ENCODE data around the gene LSAMP. TPM values are rescaled to one million over a fixed set of nuclear protein-coding genes. Genes with fewer than 3 reads are reported as not detected.
"Not testable (repeated sequence)": the region's sequence is repeated elsewhere in the genome, so short reads cannot be mapped to it uniquely, and the experiment has no call there.

Gene LSAMP
- total RNA-seq, 1 donor, result 1.3 TPM

GRCh38 chr3:115853104-115853503 is 592.2 kb downstream of the LSAMP start:
- no peak overlapping the region for H3K4me3 ChIP-seq (ENCODE audit: low read depth, low read length)
- DNase-seq (ENCODE audit: low read depth), result no peak
- no peak for TF ChIP-seq CTCF (IDR thresholded peaks at IDR 0.05; ENCODE audit: insufficient read depth, low read depth, low read length)

- no peak for TF ChIP-seq CTCF (IDR thresholded peaks at IDR 0.05; ENCODE audit: insufficient read depth, low read depth, low read length)
- no peak for DNase-seq (ENCODE audit: low read depth)
- no peak overlapping the region for H3K4me3 ChIP-seq (ENCODE audit: low read depth, low read length)
Measured at GRCh38 chr3:115852278-115852677, 593.0 kb downstream of the LSAMP start.

- H3K4me3 ChIP-seq (ENCODE audit: low read depth, low read length), result no peak overlapping the region
- DNase-seq (ENCODE audit: low read depth), result no peak
- no peak for TF ChIP-seq CTCF (IDR thresholded peaks at IDR 0.05; ENCODE audit: insufficient read depth, low read depth, low read length)
Measured at GRCh38 chr3:115851571-115851970, 593.7 kb downstream of the LSAMP start.

- H3K4me3 ChIP-seq (ENCODE audit: low read depth, low read length), result no peak overlapping the region
- no peak for DNase-seq (ENCODE audit: low read depth)
- no peak for TF ChIP-seq CTCF (IDR thresholded peaks at IDR 0.05; ENCODE audit: insufficient read depth, low read depth, low read length)
Measured at GRCh38 chr3:115848641-115849040, 596.6 kb downstream of the LSAMP start.

- no peak overlapping the region for H3K4me3 ChIP-seq (ENCODE audit: low read depth, low read length)
- no peak for TF ChIP-seq CTCF (IDR thresholded peaks at IDR 0.05; ENCODE audit: insufficient read depth, low read depth, low read length)
- DNase-seq (ENCODE audit: low read depth), result no peak
Measured at GRCh38 chr3:115845986-115846385, 599.3 kb downstream of the LSAMP start.

- DNase-seq (ENCODE audit: low read depth); H3K4me3 ChIP-seq (ENCODE audit: low read depth, low read length): not testable (repeated sequence)
Measured at GRCh38 chr3:115844729-115845128, 600.6 kb downstream of the LSAMP start.

- TF ChIP-seq CTCF (IDR thresholded peaks at IDR 0.05; ENCODE audit: insufficient read depth, low read depth, low read length), result no peak
- no peak overlapping the region for H3K4me3 ChIP-seq (ENCODE audit: low read depth, low read length)
- peak; percentile 4 for DNase-seq (ENCODE audit: low read depth)
Measured at GRCh38 chr3:115843206-115843605, 602.1 kb downstream of the LSAMP start.

All from fibroblast of villous mesenchyme (primary cell).